NCI-H510A treated with DMSO at 0.1 percent for 48 hours (cell line): Measurements from ENCODE around the gene MAN1C1.
A peak's percentile ranks its signal among the peaks of the same experiment; 100 is the strongest.
"Not testable (repeated sequence)": the region's sequence is repeated elsewhere in the genome, so short reads cannot be mapped to it uniquely, and the experiment has no call there.

Experiments used
- DNase-seq: peaks from one replicate; lab custom pipeline; 2025; lab: John Stamatoyannopoulos, UW

MAN1C1 gene

GRCh38 chr1:25657883-25658760, 41.5 kb downstream of the MAN1C1 start:
- no peak for DNase-seq

DNA sequence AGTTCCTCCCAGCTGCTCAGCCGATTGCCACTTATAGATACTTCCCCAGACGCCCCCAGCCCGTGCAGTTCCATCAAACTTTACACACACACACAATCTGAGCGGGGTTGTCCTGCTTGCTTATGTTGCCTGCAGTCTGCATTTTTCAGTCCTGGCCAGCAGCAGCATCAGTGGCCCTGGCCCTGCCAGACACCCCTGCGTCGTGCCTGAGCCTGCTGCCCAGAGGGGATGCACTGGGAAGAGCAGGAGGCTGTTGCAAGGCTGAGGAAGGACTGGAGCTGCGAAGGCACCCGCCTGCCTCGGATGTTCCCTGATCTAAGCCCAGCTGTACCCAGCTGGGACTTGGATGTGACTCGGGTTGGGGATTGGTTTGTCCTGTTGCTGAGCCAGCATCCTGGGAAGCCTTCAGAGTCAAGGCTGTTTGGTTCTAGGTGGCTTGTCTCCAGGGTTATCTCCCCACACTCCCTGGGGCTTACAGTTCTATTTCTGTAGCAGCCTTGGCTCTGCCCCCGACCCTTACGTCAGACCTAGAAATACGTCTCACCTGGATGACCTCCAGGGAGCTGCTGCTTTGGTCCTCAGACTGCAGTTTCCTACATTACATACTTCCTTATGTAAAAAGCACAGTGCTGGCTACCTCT, 42.3 kb downstream of the MAN1C1 start:
- no peak for DNase-seq

DNA sequence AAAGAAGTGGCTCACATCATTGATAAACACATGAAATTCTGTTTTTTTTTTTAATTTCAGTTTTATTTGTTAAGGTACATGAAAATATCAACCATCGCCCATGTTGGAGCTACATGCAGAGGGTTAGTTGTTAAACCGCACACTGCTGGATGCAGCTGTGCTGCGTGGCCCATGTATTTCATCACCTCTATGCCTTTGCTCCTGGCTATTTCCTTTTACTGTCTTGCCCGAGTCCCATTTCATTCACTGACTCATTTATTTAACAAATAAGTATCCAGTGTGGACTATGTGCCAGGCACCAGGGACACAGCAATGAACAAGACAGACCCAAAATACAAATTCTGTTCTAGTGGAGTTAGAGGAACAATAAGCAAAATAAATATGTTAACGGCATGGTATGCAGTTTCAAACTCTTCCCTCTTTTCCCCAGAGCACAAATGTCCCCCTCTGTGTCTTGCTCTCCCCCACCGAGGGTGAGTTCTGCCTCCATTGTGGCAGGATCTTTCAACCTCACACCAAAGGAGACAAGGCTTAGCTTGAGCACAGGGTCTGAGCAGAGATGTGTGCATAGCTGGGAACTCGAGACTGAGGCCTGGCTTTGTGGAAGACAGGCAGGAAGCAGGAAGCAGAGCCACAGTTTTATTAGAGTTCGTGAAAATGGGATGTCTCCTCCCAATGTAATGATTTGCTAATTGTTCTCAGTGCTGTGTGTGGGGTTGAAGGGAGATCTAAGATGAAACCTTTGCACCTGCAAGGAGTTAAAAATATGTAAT, 44.6 kb downstream of the MAN1C1 start:
- no peak for DNase-seq

- DNase-seq: no peak
Observed at GRCh38 chr1:25662061-25662460, 45.5 kb downstream of the MAN1C1 start.

- not testable (repeated sequence) for DNase-seq
Observed at GRCh38 chr1:25662959-25663358, 46.4 kb downstream of the MAN1C1 start.

DNA sequence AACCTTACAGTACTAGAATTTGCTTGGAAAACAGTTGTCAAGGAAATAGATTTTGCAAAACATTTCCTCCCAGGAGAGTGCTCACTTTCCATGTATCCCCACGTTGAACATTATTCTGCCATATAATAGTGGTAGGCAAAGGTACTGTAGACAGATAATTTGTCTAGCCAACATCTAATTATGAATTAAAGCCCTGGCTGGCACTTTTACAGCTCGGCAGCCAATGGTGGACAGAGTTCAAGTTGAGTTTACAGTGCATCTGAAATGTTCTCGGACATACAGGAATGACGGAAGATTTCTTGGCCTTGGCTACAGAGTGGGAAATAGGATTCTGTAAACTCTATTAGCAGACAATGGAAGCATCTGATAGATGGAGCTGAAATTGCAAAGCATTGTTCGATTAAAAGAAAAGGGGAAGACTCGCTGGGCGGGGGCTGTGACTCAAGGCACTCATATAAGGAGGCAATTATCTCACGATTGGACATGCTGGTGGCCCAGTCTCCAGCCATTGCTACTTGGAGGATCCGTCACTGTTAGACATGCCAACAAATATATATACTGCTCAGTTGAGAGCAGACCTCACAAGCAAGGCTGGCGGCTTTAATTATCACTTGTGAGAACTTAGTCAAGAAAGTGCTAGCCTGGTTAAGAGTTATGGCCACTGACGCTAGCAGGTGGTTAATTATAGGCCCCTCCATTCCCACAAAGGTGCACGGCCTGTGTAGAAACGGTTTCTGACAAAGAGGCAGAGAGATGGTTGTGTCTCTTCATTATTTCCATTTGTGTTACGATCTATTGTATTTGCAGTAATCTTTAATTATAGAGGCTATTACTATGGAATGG, 48.0 kb downstream of the MAN1C1 start:
- DNase-seq: no peak

- no peak for DNase-seq
Observed at GRCh38 chr1:25666460-25666859, 49.9 kb downstream of the MAN1C1 start.

- DNase-seq: no peak
Observed at GRCh38 chr1:25668931-25669573, 52.5 kb downstream of the MAN1C1 start.

DNA sequence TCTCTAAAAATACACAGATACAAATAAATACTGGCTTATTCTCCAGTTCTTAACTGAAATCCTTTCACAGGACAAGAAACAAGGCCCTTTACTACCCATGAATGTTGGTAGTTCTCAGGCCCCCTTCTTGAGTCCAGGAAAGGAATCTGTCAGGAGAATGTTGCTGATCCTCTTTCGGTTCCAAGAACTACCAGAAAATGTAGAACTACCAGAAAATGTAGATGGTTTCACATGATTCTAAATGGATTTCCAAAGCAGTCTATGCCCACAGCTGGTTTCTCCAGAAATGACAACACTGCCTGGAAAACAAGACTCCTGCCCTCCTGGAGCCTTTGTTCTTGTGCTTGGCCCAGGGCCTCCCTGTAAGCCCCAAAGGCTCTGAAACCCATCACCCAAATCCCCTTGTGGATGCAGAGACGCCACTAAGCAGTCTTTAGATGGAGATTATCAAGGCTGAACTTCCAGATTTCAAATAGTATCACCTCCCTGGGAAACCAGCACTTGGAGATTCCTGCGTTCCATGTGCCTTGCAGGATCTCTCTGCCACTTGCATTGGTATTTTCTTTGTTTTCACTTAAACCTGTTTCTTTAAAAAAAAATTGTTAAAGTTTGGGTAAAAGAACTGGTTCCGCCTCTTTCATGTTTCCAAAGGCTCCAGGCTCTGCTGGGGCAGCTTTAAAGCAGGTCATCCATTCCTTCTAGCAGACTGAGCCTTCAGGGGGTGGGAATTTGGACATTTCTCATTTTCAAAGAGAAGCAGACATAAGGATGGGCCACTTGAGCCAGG, 53.4 kb downstream of the MAN1C1 start:
- no peak for DNase-seq

DNA sequence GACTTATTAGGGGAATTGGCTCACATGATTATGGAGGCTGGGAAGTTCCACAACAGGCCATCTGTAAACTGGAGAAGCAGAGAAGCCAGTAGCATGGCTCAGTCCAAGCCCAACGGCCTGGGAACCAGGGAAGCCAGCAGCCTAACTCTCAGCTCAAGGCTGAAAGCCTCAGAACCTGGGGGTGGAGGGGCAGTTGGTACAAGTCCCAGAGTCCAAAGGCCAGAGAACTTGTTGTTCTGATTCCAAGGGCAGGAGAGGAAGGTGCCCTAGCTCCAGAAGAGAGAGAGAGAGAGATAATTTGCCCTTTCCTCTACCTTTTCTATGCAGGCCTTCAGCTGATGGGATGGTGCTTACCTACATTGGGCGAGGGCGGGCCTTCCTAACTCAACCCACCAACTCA, 55.3 kb downstream of the MAN1C1 start:
- DNase-seq: no peak

- no peak for DNase-seq
Observed at GRCh38 chr1:25672763-25673409, 56.3 kb downstream of the MAN1C1 start.

- DNase-seq: no peak
Observed at GRCh38 chr1:25673456-25673855, 56.9 kb downstream of the MAN1C1 start.

DNA sequence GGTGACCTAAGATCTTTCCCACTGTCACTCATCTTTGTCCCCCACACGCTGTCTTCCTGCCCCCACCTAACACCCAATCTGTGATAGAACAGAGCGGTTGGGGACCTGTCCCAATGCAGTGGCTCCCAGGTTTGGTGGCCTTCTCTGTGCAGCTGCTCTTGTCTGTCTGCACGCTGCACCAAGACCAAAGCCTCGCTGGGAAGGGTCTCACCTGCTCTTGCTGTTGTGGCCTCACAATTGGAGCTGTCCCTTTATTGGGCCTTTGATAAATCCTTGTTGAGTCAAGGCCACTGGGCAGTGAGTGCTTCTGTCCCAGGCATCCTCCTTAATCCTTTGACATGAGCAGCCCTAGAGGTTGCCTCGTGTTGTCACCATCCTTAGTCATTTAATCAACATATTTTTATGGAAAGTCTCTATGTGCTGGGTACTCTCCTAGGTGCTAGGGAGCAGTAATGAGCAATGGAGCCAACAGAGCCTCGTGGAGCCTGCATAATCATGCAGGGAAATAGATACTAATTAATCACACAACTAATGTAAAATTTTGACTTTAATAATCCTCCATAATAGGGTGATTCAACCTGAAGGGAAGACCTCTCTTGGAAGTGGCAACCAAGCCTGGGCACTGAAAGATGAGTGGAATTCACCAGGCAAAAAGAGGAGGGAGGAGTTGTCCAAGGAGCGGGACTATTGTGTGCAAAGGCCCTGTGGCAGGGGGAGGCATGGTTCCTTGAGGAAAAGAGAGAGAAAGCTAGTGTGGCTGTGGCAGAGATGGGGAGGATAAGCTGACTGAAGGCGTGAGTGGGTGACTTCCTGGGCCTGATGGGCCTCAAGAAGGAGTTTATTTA, 57.6 kb downstream of the MAN1C1 start:
- no peak for DNase-seq

DNA sequence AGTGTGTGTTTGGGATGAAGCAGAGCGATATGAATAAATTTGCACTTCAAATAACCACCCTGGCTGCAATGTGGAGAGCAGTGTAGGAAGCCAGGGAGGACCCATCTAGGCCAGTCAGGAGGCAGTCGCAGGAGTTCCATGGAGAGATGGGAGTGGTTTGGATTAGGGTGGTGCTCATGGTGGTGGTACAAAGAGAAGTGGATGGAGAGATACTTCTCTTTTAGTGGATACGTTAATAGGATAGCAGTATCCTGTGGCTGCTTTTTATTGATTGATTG, 58.2 kb downstream of the MAN1C1 start:
- DNase-seq: no peak

DNA sequence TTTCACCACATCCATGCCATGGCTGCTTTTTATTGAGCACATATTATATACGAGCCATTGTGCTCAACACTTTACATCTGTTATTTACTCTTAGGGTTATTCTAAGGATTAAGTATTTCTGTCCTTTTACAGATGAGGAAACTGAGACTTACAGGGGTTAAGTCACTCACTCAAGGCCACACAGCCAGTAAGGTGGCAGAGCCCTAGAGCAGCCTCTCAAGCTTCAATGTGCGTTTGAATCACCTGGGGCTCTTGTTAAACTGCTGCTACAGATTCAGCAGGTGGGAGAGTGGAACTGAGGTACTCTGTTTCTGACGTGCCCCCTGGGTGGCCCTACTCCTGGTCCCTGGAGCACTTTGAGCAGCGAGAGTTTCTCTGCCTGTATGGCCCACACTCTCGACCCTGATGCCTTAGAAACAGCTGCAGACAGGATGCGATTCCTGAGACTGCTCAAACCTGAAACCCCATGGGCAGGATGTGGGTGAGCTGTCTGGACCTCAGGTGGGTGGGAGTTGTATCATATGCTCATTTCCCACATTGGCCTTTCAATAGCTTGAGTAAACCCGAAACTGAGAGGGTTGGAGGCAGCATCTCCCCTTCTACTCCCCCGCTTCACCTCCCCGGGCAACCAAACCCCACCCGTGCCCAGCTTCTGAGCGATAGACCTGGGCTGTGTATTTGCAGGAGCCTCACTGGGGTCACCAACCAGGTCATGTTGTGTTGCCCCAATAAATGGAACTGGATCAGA, 59.3 kb downstream of the MAN1C1 start:
- DNase-seq: no peak

GRCh38 chr1:25676488-25676887, 59.9 kb downstream of the MAN1C1 start:
- peak; percentile 8 for DNase-seq

DNA sequence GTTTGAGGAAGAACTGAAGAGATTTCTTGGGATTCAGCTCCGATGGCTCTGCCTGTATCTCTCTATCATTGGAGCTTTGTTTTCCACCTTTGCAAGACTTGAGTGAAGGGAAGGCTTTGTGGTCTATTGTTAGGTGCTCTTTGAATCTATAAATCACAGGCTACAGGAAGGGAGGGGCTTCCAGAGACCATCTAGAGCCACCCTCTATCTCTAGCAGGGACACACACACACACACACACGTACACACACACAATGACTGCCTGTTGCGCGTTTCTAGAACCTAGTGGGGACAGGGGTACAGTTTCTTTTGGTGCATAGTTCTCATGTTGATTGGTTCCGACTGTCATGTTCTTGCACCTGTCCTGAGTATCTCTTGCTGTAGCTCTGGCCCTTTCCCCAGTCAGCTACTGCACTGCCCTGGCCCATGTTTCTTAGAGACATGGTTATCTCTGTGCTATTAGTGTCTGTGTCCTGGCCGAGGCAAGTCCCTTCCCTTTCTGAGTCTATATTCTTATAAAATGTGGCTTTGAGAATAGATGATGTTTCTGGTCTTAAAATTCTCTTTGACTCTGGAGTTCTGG, 60.7 kb downstream of the MAN1C1 start:
- no peak for DNase-seq

GRCh38 chr1:25679171-25679570, 62.6 kb downstream of the MAN1C1 start:
- no peak for DNase-seq
